GM21447 (cell line): ENCODE results near the gene EEFSEC.

Experiments
- ATAC-seq: cut with Tn5 transposase; IDR thresholded peaks from one replicate; pipeline ENCODE4 v1.9.1; 2021; ENCODE audit not compliant: unreplicated experiment

The EEFSEC gene

DNA sequence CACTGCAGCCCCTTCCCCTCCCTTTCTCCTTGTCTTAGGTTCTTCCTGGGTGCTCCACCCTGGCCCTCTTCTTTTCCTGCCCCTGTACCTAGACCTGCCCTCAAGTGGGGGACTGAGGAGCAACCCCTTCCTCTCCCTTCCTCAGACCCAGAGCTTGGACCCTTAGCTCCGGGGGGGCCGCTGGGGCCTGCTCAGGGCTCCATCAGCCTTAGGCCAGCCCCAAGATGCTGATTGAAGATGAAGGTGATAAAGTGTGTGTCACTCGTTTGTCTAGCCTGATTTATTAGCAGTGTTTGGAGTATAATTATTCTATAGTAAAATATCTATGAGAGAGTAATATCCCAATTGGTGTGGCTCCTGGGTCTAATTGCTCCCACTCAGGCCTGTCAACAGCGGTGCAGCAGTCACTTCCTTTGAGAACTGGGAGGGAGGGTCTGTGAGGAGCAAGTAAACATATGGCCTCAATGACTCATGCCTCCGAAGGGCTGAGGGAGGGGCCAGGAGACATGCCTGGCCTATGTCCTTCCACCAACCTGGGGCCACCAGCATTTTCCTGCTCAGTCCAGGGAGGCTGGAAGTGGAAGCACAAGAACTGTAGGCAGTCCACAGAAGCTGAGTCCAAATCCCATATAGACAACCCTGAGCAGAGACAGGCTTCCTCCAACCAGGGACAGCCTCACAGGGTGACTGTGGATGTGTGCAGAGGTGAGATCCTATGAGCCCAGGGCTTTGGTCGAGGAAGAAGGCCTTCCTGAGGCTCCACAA is 190.2 kb downstream of the EEFSEC start:
- no peak for ATAC-seq

DNA sequence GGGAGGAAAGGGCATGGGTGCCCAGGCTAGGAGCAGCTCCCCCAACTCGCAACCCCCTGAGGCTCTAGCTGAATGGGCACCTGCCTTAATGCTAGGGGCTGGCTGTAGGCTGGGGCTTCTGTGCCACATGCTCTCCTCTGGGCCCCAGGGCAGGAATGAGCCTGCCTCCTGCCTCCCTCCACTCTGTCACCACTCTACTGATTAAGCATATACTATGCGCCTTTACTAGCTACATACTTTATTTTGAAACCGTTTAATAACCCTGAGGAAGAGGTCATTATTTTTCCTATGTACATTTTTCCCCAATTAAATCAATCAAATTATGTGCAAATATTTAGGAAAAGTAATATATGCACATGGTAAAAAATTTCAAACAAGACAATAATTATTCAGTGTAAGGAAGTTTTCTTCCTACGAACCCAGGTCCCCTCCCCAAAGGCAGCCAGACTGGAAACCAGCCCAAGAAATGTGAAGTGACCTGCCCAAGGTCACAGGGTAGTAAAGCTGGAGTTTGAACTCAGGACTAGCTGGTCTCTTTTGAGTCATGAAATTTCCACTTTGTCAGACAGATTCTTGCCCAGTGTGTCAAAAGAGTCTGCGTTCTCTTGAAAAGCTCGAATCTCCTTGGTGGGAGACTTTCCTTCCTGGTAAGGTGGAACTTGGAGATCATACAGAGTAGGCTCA is 190.9 kb downstream of the EEFSEC start:
- no peak for ATAC-seq

DNA sequence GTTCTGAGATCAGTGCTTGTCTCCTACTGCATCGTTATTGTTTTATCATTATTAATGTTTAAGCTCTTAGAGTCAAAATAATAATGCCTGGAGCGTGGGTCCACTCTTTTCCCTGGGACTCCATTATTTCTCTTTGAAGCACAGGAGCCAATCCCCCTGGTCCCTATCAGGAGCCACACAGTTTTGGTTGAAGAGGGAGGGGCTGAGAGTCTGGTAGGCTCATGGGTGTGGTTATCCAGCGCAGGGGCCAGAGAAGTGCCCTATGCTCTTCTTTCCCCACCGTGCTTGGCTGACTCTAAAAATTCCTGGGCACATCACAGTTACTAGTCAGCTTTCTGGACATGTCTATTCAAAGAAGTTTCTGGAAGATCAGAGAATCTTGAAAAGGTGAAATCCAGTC is 191.9 kb downstream of the EEFSEC start:
- no peak for ATAC-seq

DNA sequence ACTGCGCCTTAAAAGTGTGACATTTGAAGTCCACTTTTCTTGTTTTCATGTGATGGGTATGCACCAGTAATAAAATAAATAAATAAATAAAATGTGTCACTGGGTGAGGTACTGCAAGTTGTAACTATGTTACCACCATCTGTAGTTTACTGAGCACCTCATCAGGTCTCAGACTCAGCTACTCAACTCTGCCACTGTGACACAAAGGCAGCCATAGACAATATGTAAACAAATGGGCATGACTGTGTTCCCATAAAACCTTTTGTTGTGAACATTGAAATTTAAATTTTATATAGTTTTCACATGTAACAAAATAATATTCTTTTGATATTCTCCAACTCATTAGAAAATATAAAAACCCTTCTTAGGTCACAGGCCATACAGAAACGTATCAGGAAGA is 193.3 kb downstream of the EEFSEC start:
- no peak for ATAC-seq

DNA sequence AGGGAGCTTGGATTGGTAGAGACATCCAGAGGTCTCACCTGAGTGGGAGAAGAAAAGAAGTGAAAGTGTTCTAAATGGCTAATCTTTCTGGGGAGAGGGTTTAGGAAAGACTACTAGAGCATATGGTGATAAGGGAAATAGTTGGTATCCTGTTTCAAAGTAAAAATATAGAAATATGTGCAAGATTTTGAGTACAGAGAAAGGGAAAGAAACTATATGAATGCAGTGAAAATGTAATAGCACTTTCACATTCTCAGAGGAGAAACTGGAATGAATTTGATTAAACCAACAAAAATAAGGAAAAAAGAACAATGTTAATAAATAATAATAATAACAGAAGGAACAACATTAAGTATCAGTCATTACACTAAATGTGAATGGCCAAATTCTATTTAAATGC is 194.0 kb downstream of the EEFSEC start:
- ATAC-seq: no peak

DNA sequence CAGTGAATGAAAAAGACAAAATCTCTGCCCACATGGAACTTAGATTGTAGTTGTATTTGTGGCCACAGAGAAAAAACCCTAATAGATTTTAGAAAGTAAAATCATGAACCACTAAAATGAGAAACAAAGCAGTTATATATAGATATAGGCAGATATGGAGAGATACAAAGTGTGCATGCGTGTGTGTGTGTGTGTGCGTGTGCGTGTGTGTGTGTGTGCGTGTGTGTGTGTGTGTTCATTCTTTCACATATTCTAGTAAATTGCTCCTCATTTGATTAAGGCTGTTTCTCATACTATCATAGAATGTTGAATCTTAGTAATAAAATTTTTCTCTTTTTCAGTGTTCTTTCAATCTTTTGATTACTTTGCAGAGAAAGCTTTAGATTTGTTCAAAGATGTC is 194.8 kb downstream of the EEFSEC start:
- no peak for ATAC-seq

DNA sequence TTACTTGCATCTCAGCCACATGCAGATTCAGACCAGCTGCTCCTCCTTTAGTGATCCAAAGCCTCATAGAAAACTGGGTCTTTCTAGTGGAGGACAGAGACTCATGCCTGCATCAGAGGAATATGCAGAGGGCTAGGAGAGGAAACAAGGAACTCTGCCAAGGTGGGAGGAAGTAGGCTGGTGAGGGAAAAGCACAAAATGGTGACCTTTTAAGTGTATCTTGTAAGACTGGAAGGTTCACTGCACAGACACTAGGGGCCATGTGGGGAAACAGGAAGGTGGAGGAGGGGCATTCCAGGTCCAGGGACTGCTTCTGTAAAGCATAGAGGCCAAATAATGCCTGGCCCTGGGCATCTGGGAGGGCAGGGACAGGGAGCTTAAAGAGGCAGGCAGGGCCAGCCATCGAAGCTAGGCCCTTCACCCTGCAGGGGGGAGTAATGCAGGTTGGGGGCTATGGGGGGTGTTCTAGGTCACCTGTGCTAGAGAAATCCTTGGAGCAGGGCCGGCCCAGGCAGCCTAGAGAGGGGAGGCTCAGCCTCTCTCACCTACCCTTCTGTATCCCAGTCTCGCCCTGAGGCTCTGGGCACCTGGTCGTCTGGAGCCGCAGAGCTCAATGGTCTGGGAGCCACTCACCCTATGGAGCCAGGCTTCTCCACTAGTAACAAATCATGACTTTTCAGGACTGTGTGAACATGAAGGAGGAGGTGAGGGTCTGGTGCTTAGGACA is 195.7 kb downstream of the EEFSEC start:
- ATAC-seq: no peak

DNA sequence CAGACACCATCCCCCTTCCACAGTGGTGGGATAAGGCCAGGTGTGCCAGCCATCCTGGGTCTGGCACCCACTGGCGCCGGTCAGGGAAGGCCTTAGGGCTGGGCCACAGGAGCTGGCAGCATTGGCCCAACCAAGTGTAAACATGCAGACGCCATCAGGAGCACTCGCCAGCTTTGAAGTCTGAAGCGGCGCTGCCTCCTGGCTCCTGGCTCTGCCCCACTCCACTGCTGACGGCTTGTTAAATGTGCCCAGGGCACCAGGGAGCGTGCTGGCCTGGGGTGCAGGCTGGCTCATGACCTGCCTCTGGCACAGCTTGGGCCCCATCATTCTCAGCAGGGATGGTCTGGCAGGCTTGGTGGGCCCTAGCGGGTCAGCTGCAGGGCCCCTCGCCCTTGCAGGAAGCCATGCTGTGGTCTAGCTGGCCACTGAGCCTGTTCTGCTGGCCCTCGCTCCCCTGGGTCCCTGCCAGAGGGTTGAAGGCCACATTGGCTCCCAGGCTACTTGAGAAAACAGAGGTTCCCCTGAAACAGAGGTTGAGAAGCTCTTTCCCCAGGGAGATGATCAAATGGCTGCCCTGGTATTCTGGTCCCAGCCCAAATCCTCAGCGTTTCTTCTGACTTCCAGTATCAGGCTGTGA is 196.8 kb downstream of the EEFSEC start:
- ATAC-seq: no peak

DNA sequence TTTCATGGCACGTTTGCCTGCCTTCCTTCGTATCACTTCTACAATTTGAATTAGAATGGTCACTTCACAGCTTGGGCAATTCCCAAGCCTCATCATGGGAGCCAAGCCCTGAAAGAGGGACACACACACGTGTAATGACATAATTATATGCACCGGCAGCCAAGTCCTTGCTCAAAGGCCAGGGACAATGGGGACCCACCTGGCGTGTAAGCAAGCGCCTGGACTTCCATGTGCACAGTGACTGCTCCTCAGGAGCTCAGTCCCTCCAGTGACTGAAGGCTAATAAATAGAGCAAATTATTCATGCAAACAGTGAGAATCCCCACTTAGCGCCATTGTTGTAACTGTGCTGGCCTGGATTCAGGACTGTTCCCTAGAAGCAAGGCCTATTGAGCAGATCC is 198.3 kb downstream of the EEFSEC start:
- no peak for ATAC-seq

DNA sequence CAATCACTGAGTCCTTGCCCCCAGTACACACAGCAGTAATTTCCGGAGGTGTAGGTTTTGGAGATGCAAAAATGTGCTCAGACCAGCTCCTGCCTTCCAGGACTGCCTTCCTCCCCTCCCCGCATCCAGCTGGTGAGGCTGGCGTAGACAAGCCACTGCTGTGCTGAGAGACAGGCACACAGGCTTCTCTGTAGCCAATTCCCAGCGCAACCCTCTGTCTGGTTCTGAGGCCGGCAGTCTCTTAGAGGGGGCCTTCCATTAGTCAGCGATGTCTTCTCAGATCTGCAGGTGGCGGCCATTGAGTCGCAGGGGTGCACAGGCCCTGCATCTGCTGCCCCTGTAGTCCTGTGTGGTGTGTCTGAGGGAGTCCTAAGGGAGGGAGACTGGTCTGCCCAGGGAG is 199.0 kb downstream of the EEFSEC start:
- no peak for ATAC-seq

DNA sequence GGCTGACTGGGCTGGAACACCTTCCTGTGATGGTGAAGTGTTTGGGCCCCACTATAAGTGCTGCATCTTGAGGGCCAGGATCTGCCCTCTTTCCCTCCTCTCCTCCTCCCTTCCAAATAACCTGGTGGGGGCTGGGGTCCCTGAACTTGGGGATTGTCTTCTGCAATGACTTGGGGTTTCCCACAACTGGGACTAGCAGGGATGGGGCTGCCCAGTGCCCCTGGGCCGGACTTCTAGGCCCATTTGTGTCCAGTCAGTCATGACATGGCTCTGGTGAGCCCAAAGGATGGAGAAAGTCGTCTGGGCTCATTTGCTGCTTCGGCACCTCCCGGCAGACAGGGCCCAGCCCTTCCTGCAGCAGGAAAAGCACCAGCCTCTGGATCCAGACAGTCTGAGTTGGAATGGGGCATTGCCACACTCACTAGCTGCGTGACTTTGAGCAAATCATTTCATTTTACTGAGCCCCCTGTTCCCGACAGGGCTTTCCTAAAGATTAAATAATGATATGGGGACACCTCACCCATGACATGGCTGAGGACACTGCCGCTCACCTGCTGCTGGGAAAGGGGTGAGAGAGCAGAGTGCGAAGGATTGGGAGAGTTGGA is 200.2 kb downstream of the EEFSEC start:
- ATAC-seq: no peak

DNA sequence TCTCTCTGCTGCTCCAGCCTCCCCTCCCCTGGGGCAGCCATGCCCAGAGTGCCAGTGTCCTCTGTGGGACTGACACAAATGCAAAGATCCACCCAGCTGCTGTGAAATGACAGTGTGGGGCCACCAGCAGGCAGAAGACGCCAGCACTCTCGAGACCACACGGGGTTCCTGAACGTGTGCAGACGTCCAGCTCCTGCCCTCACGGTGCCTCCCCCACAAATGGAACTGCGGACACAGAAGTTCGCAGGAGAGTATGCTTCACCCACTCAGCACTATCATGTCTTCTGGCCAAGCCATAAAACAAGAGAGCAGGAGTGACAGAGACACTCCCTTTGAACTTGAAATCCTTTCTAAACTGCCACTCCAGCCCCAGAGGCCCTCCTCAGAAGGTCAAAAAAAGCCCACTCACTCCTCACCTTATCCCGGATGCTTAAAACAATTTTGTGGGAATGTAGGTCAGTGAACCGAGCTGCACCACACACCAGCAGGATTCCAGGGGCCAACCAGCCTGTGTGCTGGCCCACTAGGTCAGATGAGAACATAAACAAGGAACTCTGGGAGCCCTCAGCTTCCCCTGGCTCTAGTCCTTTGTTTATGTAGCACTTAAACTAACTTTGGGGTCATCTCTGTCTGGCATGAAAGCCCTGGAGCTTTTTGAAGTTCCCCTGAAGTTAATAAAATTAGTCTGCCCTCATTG is 200.9 kb downstream of the EEFSEC start:
- ATAC-seq: no peak

DNA sequence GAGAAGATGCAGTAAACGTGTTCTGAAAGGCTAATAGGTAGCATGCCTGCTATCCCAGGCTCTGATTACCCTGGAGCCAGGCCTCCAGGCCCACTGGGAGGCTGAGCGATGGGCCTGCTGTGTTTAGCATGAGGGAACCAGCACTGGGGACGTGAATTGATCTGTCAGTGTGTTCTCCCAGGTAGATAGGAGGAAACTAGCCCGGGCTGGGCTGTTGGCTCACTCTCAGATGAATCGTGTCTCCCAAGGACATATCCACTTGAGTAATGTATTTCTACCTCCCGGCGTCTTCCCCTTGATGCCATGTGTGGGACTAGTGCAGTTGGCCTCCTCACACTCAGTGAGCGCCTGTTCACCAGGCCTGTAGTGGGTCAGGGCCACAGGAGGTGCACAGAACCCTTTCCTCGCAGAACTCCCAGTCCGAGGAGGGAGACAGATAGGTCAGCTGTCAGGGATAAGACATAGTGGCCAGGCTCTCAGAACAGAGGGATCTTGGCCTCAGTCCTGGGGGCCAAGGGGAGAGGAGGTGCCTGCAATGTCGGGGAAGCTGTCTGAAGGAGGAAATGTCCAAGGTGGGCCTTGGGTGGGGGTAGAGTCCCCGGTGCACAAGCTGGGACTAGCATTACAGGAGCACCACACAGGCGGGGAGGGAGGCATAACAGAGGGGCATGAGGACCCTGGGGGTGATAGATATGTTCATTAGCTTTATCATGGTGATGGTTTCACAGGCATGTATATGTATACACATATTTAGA is 201.7 kb downstream of the EEFSEC start:
- no peak for ATAC-seq

DNA sequence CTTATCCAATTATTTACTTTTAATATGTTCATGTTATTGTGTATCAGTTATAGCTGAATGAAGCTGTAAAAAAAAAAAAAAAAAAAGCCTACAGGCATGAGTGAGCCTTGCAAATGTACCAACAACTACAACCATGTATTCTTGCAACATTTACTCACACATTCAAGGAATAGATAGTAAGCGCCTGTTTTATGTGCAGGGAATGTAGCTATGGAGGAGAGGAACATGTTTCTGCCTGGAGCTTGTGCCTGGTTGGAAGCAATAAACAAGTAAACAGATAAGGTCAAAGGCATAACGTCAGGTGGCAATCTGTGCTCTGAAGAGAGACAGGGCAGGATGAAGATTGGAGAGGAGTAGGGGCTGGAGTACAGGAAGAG is 202.2 kb downstream of the EEFSEC start:
- ATAC-seq: no peak

DNA sequence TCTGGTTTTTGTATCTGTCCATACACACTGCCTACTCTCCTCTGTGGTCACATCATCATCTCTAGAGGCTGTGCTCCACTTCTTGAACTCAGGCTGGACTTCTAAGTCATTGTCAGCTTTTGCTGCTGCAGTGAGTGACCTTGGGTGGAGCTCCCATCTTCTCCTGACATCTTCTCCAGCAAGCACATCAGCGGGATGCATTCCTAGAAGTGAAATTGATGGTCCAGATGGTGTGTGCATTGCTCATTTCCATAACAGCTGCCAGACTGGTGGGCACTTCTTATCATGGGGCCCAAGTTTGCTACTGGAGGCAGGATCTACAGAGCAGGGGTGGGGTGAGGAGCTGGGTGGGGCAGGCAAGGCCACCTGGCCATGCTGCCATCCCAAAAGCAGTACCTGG is 203.5 kb downstream of the EEFSEC start:
- no peak for ATAC-seq

DNA sequence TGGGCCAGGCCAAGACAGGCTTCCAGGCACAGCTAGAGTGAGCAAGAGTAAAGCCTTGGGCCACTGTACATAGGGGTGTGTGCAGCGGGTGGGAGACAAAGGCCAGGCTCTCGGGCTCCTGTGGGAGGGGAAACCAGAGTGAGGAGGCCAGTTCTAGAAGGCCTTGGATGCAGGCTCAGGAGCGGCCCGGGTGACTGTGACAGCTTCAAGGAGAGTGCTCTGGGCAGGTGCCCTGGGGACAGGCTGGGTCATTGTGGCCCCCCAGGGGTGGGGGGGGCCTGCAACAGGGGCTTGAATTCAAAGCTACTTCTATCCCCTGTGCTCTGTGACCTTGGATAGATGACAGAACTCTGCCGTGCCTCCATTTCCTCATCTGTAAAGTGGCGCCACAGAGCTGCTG is 204.3 kb downstream of the EEFSEC start:
- no peak for ATAC-seq

DNA sequence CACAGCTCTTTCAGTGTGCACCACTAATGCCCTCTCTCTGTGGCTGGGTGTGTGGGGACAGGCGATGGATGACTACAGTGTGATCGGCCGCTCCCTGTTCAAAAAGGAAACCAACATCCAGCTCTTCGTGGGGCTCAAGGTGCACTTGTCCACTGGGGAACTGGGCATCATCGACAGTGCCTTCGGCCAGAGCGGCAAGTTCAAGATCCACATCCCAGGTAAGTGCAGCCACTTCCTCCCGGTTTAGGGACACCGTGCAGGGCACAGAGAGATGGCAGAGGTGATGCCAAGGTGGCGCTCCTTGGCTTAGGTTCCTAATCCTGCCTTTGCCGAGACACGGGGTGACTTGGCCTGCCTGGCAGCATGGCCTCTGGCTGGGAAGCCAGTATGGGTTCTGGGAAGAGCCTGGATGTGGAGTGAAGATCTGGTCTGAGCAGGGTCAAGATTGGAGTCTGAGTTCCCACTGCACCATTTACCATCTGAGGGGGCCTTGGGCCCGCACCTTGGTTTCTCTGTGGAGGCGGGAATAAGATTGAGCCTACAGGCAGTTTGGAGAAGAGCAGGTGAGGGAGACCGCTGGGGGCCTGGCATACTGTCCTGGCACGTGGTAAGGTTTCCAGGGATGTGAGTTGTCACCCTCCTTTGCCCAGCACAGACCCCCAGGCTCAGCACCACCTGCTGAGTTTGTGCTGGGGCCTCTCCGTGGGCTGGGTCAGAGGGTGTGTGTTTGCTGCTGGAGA is 205.0 kb downstream of the EEFSEC start:
- no peak for ATAC-seq

DNA sequence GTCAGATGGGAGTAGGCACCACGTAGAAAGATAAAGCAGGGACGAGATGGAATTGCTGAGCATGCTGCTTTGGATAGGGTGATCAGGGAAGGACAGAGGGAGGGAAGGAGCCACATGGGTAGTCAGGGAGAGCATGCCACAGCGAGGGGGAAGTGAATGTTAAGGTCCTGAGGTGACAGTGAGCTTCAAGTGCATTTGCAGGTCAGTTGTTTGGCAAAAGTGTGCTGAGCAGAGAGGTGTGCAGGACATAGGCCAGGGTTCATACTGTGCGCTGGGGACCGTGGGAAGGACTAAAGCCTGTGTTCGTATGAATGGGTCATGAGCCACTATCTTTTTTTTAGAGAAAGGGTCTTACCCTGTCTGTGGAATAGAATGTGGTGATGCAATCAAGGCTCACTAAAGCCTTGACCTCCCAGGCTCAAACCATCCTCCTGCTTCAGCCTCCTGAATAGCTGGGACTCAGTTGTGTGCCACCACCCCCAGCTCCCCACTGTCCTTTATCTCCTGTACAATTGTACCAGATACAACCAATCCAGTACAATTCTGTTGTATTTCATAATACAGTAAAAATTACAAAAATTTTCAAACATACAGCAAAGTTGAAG is 205.9 kb downstream of the EEFSEC start:
- ATAC-seq: no peak
